ENCODE data around the gene ARHGAP45. TPM values are rescaled to one million over a fixed set of nuclear protein-coding genes. Genes with fewer than 3 reads are reported as not detected.

The ARHGAP45 gene
- total RNA-seq, 1 donor from 2014 or later: 3.0 TPM

GRCh38 chr19:1135454-1135853 is 68.5 kb downstream of the ARHGAP45 start:
- Mint-ChIP-seq H3K27ac (ENCODE audit: unreplicated experiment) (no peak overlapping the region), H3K4me3 (ENCODE audit: unreplicated experiment) (no peak overlapping the region), H3K4me1 (ENCODE audit: low read depth, unreplicated experiment) (peaks cover 8% of the 10 kb centered on the region), H3K36me3 (ENCODE audit: low read depth, unreplicated experiment) (peaks cover 13% of the 10 kb centered on the region), H3K9me3 (ENCODE audit: unreplicated experiment) (no peaks in the 10 kb centered on the region), H3K27me3 (ENCODE audit: low read depth, unreplicated experiment) (no peaks in the 10 kb centered on the region)
- H4K20me1 ChIP-seq (ENCODE audit: insufficient read depth, low read length): peaks cover 38% of the 10 kb centered on the region
- TF ChIP-seq EZH2 (IDR thresholded peaks at IDR 0.05; ENCODE audit: insufficient read depth, low read length) (no peak), CTCF (IDR thresholded peaks at IDR 0.05; ENCODE audit: insufficient read depth, low read depth, low read length) (no peak)
- no peak overlapping the region for H2AFZ ChIP-seq (ENCODE audit: low read depth, low read length)
- no peaks in the 10 kb centered on the region for H3K36me3 ChIP-seq (ENCODE audit: insufficient read depth, low read length)
- H3K4me3 ChIP-seq (ENCODE audit: insufficient read depth, low read depth, low read length): no peak overlapping the region
- no peak overlapping the region for H3K9ac ChIP-seq (ENCODE audit: low read length)
- no peak overlapping the region for H3K4me2 ChIP-seq (ENCODE audit: low read length)
- H3K27ac ChIP-seq (ENCODE audit: low read depth, low read length): no peak overlapping the region
- H3K4me1 ChIP-seq (ENCODE audit: insufficient read depth, low read length): peaks cover 19% of the 10 kb centered on the region
- no peaks in the 10 kb centered on the region for H3K9me3 ChIP-seq (ENCODE audit: insufficient read depth, low read depth, low read length)
- no peak for DNase-seq (ENCODE audit: low read depth)
- FAIRE-seq: no peak
- peaks cover 35% of the 10 kb centered on the region for H3K79me2 ChIP-seq (ENCODE audit: insufficient read depth, low read length)
- no peaks in the 10 kb centered on the region for H3K27me3 ChIP-seq (ENCODE audit: insufficient read depth, low read length)

GRCh38 chr19:1136201-1136600 is 69.2 kb downstream of the ARHGAP45 start:
- Histone ChIP-seq H3K4me1 (ENCODE audit: insufficient read depth, low read length) (peaks cover 12% of the 10 kb centered on the region), H3K9me3 (ENCODE audit: insufficient read depth, low read depth, low read length) (no peaks in the 10 kb centered on the region), H4K20me1 (ENCODE audit: insufficient read depth, low read length) (peaks cover 31% of the 10 kb centered on the region), H3K27ac (ENCODE audit: low read depth, low read length) (no peak overlapping the region), H3K4me3 (ENCODE audit: insufficient read depth, low read depth, low read length) (no peak overlapping the region), H3K9ac (ENCODE audit: low read length) (no peak overlapping the region), H3K36me3 (ENCODE audit: insufficient read depth, low read length) (no peaks in the 10 kb centered on the region), H3K27me3 (ENCODE audit: insufficient read depth, low read length) (no peaks in the 10 kb centered on the region), H3K4me2 (ENCODE audit: low read length) (no peak overlapping the region), H2AFZ (ENCODE audit: low read depth, low read length) (no peak overlapping the region), H3K79me2 (ENCODE audit: insufficient read depth, low read length) (peaks cover 28% of the 10 kb centered on the region)
- Mint-ChIP-seq H3K27ac (ENCODE audit: unreplicated experiment) (no peak overlapping the region), H3K4me3 (ENCODE audit: unreplicated experiment) (no peak overlapping the region), H3K36me3 (ENCODE audit: low read depth, unreplicated experiment) (peaks cover 13% of the 10 kb centered on the region), H3K27me3 (ENCODE audit: low read depth, unreplicated experiment) (no peaks in the 10 kb centered on the region), H3K4me1 (ENCODE audit: low read depth, unreplicated experiment) (peaks cover 8% of the 10 kb centered on the region), H3K9me3 (ENCODE audit: unreplicated experiment) (no peaks in the 10 kb centered on the region)
- TF ChIP-seq EZH2 (IDR thresholded peaks at IDR 0.05; ENCODE audit: insufficient read depth, low read length) (no peak), CTCF (IDR thresholded peaks at IDR 0.05; ENCODE audit: insufficient read depth, low read depth, low read length) (no peak)
- FAIRE-seq: no peak
- no peak for DNase-seq (ENCODE audit: low read depth)

Other genes with a start within 250 kb of the ARHGAP45 start
- gene PLPPR3, start 245.2 kb upstream of the ARHGAP45 start, total RNA-seq: 29.2 and 36.5 TPM in 2 replicates
- 1.00 and 1.4 TPM in 2 replicates for gene AZU1, start 239.3 kb upstream of the ARHGAP45 start, total RNA-seq
- gene PRTN3, start 226.2 kb upstream of the ARHGAP45 start, total RNA-seq: not detected in 2 replicates
- not detected in 2 replicates for gene ELANE, start 214.9 kb upstream of the ARHGAP45 start, total RNA-seq
- gene CFD, start 207.5 kb upstream of the ARHGAP45 start, total RNA-seq: 0.59 and 0.65 TPM in 2 replicates
- gene MED16, start 174.0 kb upstream of the ARHGAP45 start, total RNA-seq: 41.4 and 45.0 TPM in 2 replicates
- gene RNU6-9, start 173.7 kb upstream of the ARHGAP45 start, total RNA-seq: not detected in 2 replicates
- 57.9 and 60.0 TPM in 2 replicates for gene R3HDM4, start 153.9 kb upstream of the ARHGAP45 start, total RNA-seq
- not detected in 2 replicates for gene KISS1R, start 149.8 kb upstream of the ARHGAP45 start, total RNA-seq
- 100 and 106 TPM in 2 replicates for gene ARID3A, start 141.1 kb upstream of the ARHGAP45 start, total RNA-seq
- 60.0 and 68.9 TPM in 2 replicates for gene WDR18, start 82.8 kb upstream of the ARHGAP45 start, total RNA-seq
- 2.5 and 2.7 TPM in 2 replicates for gene GRIN3B, start 66.7 kb upstream of the ARHGAP45 start, total RNA-seq
- 155 and 173 TPM in 2 replicates for gene TMEM259, start 46.0 kb upstream of the ARHGAP45 start, total RNA-seq
- not detected in 2 replicates for gene RNU6-2, start 45.6 kb upstream of the ARHGAP45 start, total RNA-seq
- 781 and 819 TPM in 2 replicates for gene CNN2, start 40.6 kb upstream of the ARHGAP45 start, total RNA-seq
- gene ABCA7, start 27.1 kb upstream of the ARHGAP45 start, total RNA-seq: 14.3 and 18.4 TPM in 2 replicates
- 180 and 207 TPM in 2 replicates for gene POLR2E, start 28.2 kb downstream of the ARHGAP45 start, total RNA-seq
- gene GPX4, start 36.8 kb downstream of the ARHGAP45 start, total RNA-seq: 294 and 325 TPM in 2 replicates
- 39.3 and 43.2 TPM in 2 replicates for gene SBNO2, start 107.1 kb downstream of the ARHGAP45 start, total RNA-seq
- 61.6 and 67.9 TPM in 2 replicates for gene STK11, start 138.6 kb downstream of the ARHGAP45 start, total RNA-seq
- 18.8 and 19.8 TPM in 2 replicates for gene CBARP, start 170.8 kb downstream of the ARHGAP45 start, total RNA-seq
- 154 and 170 TPM in 2 replicates for gene ATP5F1D, start 174.6 kb downstream of the ARHGAP45 start, total RNA-seq
- gene MIDN, start 181.4 kb downstream of the ARHGAP45 start, total RNA-seq: 119 and 141 TPM in 2 replicates
- gene CIRBP, start 202.2 kb downstream of the ARHGAP45 start, total RNA-seq: 184 and 215 TPM in 2 replicates
- 50.5 and 50.8 TPM in 2 replicates for gene FAM174C, start 208.4 kb downstream of the ARHGAP45 start, total RNA-seq
- gene EFNA2, start 218.7 kb downstream of the ARHGAP45 start, total RNA-seq: 7.0 and 8.4 TPM in 2 replicates

Measured in astrocyte (in vitro differentiated cells and primary cell).